Measurements from ENCODE around the gene PARVG. TPM values are rescaled to one million over a fixed set of nuclear protein-coding genes. Genes with fewer than 3 reads are reported as not detected.

Gene PARVG
- total and polyA plus RNA-seq, 2 donors (not counting 3 experiments of a cell fraction or from before 2014, with no cell fraction given): 0.82 TPM; not detected in 1

DNA sequence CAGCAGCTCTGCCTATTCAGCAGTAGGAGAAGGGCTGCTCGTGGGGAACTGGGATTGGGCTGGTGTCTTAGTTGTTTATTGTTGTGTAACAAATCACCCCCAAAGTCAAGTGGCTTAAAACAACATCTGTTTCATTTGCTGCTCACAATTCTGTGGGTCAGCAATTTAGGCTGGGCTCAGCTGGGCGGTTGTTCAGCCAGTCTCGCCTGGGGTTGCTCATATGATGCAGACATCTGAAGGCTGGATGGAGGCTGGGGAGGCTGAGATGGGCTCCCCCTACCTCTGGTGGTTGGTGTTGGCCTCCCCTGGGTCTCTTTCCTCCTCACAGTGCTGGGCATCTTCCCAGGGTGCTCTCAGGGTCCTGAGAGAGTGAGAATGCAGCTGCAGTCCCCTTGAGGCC lies 43.3 kb upstream of the PARVG start:
- Histone ChIP-seq H3K9me3 (replicated peaks; ENCODE audit: control insufficient read depth, insufficient read depth, low read length) (peaks cover 3% of the 10 kb centered on the region), H3K27ac (ENCODE audit: insufficient read depth, low read depth, low read length) (no peak overlapping the region), H3K4me2 (ENCODE audit: insufficient read depth, low read length) (no peak overlapping the region), H2AFZ (ENCODE audit: low read depth, low read length) (no peak overlapping the region), H4K20me1 (replicated peaks; ENCODE audit: control insufficient read depth, extremely low read depth, insufficient read depth, low read length) (no peaks in the 10 kb centered on the region), H3K4me1 (ENCODE audit: control insufficient read depth, extremely low read depth, insufficient read depth, low read length) (peaks cover 23% of the 10 kb centered on the region), H3K36me3 (ENCODE audit: control insufficient read depth in 2 of 2, extremely low read depth in 1 of 2, insufficient read depth in 2 of 2, low read length in 2 of 2) (peaks cover 10 to 28% of the 10 kb centered on the region in 2 experiments), H3K9ac (replicated peaks; ENCODE audit: extremely low read depth, insufficient read depth, low read length) (no peak overlapping the region), H3K4me3 (replicated peaks in 1 of 3; ENCODE audit: insufficient read depth in 1 of 3, low read depth in 1 of 3, low read length in 3 of 3) (no peak overlapping the region), H3K79me2 (ENCODE audit: control insufficient read depth, insufficient read depth, low read length) (no peaks in the 10 kb centered on the region), H3K27me3 (ENCODE audit: control insufficient read depth in 2 of 2, insufficient read depth in 2 of 2, low read length in 2 of 2) (no peaks in the 10 kb centered on the region), H3K9me1 (replicated peaks; ENCODE audit: control insufficient read depth, extremely low read depth, insufficient read depth, low read length) (no peaks in the 10 kb centered on the region)
- POLR2A ChIA-PET: no interaction called here
- CTCF ChIA-PET: interaction anchor here (0.9 kb wide), 1 partner anchor 10 kb away, joined by 4 read pairs; no protein-coding TSS in a partner anchor
- no TSS peak for BruUV-seq (replicated peaks)
- FAIRE-seq: no peak
- intact Hi-C loops (cut with micrococcal nuclease) (no loop called here), dilution Hi-C loops (cut with MboI; ENCODE audit: extremely low pct_ligation_motif_present, low sequenced_read_pairs) (no loop called here)
- DNase-seq (ENCODE audit: low read depth, low spot score): no peak
- no peak for TF ChIP-seq JUN (IDR thresholded peaks at IDR 0.05; ENCODE audit: borderline replicate concordance, insufficient read depth, insufficient read length, low read depth)

DNA sequence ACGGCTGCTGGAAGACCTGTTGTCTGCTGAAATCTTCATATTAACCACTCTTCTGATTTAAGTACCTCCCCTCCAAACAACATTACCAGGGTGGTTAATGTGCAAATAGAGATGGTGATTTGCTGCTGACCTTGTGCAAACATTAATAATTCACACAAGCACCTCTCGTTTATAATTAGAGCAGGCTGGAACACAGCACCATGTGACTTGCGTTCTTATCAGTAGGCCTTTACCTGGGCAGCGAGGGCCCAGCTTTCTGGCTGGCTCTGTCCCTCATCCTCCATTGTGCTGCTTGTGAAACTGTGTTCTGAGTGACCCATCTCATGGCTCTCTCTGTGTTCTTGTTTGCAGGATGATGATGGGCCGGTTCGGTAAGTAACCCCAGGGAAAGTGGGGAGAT lies 41.0 kb upstream of the PARVG start:
- Histone ChIP-seq H3K9me3 (replicated peaks; ENCODE audit: control insufficient read depth, insufficient read depth, low read length) (peaks cover 3% of the 10 kb centered on the region), H3K36me3 (ENCODE audit: control insufficient read depth in 2 of 2, extremely low read depth in 1 of 2, insufficient read depth in 2 of 2, low read length in 2 of 2) (peaks cover 10 to 33% of the 10 kb centered on the region in 2 experiments), H3K9ac (replicated peaks; ENCODE audit: extremely low read depth, insufficient read depth, low read length) (no peak overlapping the region), H3K4me3 (replicated peaks in 1 of 3; ENCODE audit: insufficient read depth in 1 of 3, low read depth in 1 of 3, low read length in 3 of 3) (no peak overlapping the region), H3K79me2 (ENCODE audit: control insufficient read depth, insufficient read depth, low read length) (no peaks in the 10 kb centered on the region), H3K9me1 (replicated peaks; ENCODE audit: control insufficient read depth, extremely low read depth, insufficient read depth, low read length) (no peaks in the 10 kb centered on the region), H4K20me1 (replicated peaks; ENCODE audit: control insufficient read depth, extremely low read depth, insufficient read depth, low read length) (no peaks in the 10 kb centered on the region), H3K27ac (ENCODE audit: insufficient read depth, low read depth, low read length) (no peak overlapping the region), H2AFZ (ENCODE audit: low read depth, low read length) (no peak overlapping the region), H3K4me1 (ENCODE audit: control insufficient read depth, extremely low read depth, insufficient read depth, low read length) (peaks cover 3% of the 10 kb centered on the region), H3K4me2 (ENCODE audit: insufficient read depth, low read length) (no peak overlapping the region), H3K27me3 (ENCODE audit: control insufficient read depth in 2 of 2, insufficient read depth in 2 of 2, low read length in 2 of 2) (no peaks in the 10 kb centered on the region)
- intact Hi-C loops (cut with micrococcal nuclease) (no loop called here), dilution Hi-C loops (cut with MboI; ENCODE audit: extremely low pct_ligation_motif_present, low sequenced_read_pairs) (no loop called here)
- no TSS peak for BruUV-seq (replicated peaks)
- no peak for DNase-seq (ENCODE audit: low read depth, low spot score)
- CTCF ChIA-PET: interaction anchor here (1.3 to 2.4 kb wide), 3 partner anchors 54 to 146 kb away, joined by 4 to 8 read pairs (median 5); no protein-coding TSS in a partner anchor
- peak; percentile 58 for FAIRE-seq
- POLR2A ChIA-PET: no interaction called here
- TF ChIP-seq GATA2 (IDR thresholded peaks at IDR 0.05; ENCODE audit: insufficient read depth, insufficient read length, low read depth, low read length) (no peak), POLR2A (IDR thresholded peaks at IDR 0.05; ENCODE audit: low read depth, low read length) (no peak), FOS (IDR thresholded peaks at IDR 0.05; ENCODE audit: borderline replicate concordance, insufficient read depth, low read length) (no peak), MYC (IDR thresholded peaks at IDR 0.05; ENCODE audit: low read depth, low read length) (no peak), EZH2 (IDR thresholded peaks at IDR 0.05; ENCODE audit: borderline replicate concordance, low read depth, low read length, severe bottlenecking) (no peak), JUN (IDR thresholded peaks at IDR 0.05; ENCODE audit: borderline replicate concordance, insufficient read depth, insufficient read length, low read depth) (no peak), POLR2AphosphoS5 (IDR thresholded peaks at IDR 0.05; ENCODE audit: insufficient read depth, low read depth, low read length) (no peak)
- TF ChIP-seq, protein P1, sequence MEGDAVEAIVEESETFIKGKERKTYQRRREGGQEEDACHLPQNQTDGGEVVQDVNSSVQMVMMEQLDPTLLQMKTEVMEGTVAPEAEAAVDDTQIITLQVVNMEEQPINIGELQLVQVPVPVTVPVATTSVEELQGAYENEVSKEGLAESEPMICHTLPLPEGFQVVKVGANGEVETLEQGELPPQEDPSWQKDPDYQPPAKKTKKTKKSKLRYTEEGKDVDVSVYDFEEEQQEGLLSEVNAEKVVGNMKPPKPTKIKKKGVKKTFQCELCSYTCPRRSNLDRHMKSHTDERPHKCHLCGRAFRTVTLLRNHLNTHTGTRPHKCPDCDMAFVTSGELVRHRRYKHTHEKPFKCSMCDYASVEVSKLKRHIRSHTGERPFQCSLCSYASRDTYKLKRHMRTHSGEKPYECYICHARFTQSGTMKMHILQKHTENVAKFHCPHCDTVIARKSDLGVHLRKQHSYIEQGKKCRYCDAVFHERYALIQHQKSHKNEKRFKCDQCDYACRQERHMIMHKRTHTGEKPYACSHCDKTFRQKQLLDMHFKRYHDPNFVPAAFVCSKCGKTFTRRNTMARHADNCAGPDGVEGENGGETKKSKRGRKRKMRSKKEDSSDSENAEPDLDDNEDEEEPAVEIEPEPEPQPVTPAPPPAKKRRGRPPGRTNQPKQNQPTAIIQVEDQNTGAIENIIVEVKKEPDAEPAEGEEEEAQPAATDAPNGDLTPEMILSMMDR (IDR thresholded peaks at IDR 0.05; ENCODE audit: extremely low read depth in 1 of 2, insufficient read depth in 1 of 2, low read depth in 1 of 2, low read length in 2 of 2): no peak

All from endothelial cell of umbilical vein (primary cell).